PC-9 (cell line): Measurements from ENCODE around the gene GFPT1. TPM values are rescaled to one million over a fixed set of nuclear protein-coding genes. Genes with fewer than 3 reads are reported as not detected.
A peak's percentile ranks its signal among the peaks of the same experiment; 100 is the strongest.

ENCODE experiments used
- BruUV-seq: library from RNA; stranded (reverse); fragments of 400-500 nt; replicated peaks from 2 replicates; lab custom pipeline; 2021; lab: Mats Ljungman, UMichigan
- CTCF ChIA-PET: fragments of 300-600 bp; sonication (Branson Sonifier 250); formaldehyde crosslinking; loops from one replicate; lab custom pipeline; 2022; ENCODE audit warnings: antibody characterized with exemption; lab: Charles Lee
- POLR2A ChIA-PET: fragments of 300-600 bp; sonication (Branson Sonifier 250); formaldehyde crosslinking; loops from one replicate; lab custom pipeline; 2022; ENCODE audit warnings: antibody characterized with exemption; ENCODE audit not compliant: unreplicated experiment; lab: Charles Lee
- DNase-seq, 2 experiments: peaks; one replicate each; pipeline versions ENCODE4 v3.0.0 to v3.0.0-alpha.2; 2015 to 2022; ENCODE audit warnings: mixed read lengths in 1 of 2
- H2AFZ ChIP-seq: fragments of 200-600 bp; sonication (generic); 2 replicates; pipeline ENCODE4 v1.8.1; 2017; ENCODE audit warnings: antibody characterized with exemption
- H3F3A ChIP-seq: fragments of 200-600 bp; sonication (generic); 2 replicates; pipeline ENCODE4 v1.8.1; 2017; ENCODE audit warnings: antibody characterized with exemption, mild to moderate bottlenecking, low read depth; ENCODE audit not compliant: insufficient read depth
- H3K27ac ChIP-seq: fragments of 200-600 bp; sonication (generic); 2 replicates; pipeline ENCODE4 v1.6.1; 2016; ENCODE audit warnings: mixed run types
- H3K27me3 ChIP-seq: fragments of 200-600 bp; sonication (generic); 2 replicates; pipeline ENCODE4 v1.6.1; 2016; ENCODE audit warnings: low read depth, mixed run types; ENCODE audit not compliant: insufficient read depth
- H3K36me3 ChIP-seq: fragments of 200-600 bp; sonication (generic); 2 replicates; pipeline ENCODE4 v1.6.1; 2016; ENCODE audit warnings: low read depth, mixed run types
- H3K4me1 ChIP-seq: fragments of 200-600 bp; sonication (generic); replicated peaks from 2 replicates; pipeline ENCODE4 v1.6.1; 2016; ENCODE audit warnings: mixed run types; ENCODE audit not compliant: insufficient read depth
- H3K4me2 ChIP-seq: fragments of 200-600 bp; sonication (generic); 2 replicates; pipeline ENCODE4 v1.6.1; 2017; ENCODE audit warnings: mixed run types
- H3K4me3 ChIP-seq: fragments of 200-600 bp; sonication (generic); 2 replicates; pipeline ENCODE4 v1.6.1; 2016; ENCODE audit warnings: mixed run types
- H3K79me2 ChIP-seq: fragments of 200-600 bp; sonication (generic); 2 replicates; pipeline ENCODE4 v1.6.1; 2017; ENCODE audit warnings: low read depth, mixed run types
- H3K9me2 ChIP-seq: fragments of 200-600 bp; sonication (generic); 2 replicates; pipeline ENCODE4 v1.8.1; 2017; ENCODE audit warnings: mild to moderate bottlenecking; ENCODE audit not compliant: insufficient read depth
- H3K9me3 ChIP-seq: fragments of 200-600 bp; sonication (generic); 2 replicates; pipeline ENCODE4 v1.8.1; 2016; ENCODE audit warnings: low read depth; ENCODE audit not compliant: insufficient read depth
- H4K20me1 ChIP-seq: fragments of 200-600 bp; sonication (generic); 2 replicates; pipeline ENCODE4 v1.8.1; 2017; ENCODE audit not compliant: insufficient read depth
- EZH2 ChIP-seq: fragments of 200-600 bp; sonication (generic); IDR thresholded peaks from 2 replicates; pipeline ENCODE4 v1.8.0; 2017; ENCODE audit warnings: antibody characterized with exemption, low read depth
- intact Hi-C: fragments of 100-400 bp; cut with micrococcal nuclease; formaldehyde crosslinking; loops from one replicate; pipeline ENCODE4 v1.10.0; 2022; ENCODE audit not compliant: unreplicated experiment
- total RNA-seq: library from RNA; stranded (reverse); gene quantifications from 2 replicates; pipeline ENCODE4 v1.2.3, GENCODE V29; 2021
- TF ChIP-seq, protein P1 (sequence below): fragments of 200-600 bp; sonication (generic); conservative IDR thresholded peaks from 2 replicates; pipeline ENCODE4 v1.6.1; 2017; ENCODE audit warnings: mixed run types, antibody characterized with exemption, mild to moderate bottlenecking, moderate library complexity

The GFPT1 gene
- total RNA-seq, 1 experiment from 2014 or later: 58.3 TPM

- H3K9me2 ChIP-seq: no peaks in the 10 kb centered on the region
- BruUV-seq: no TSS peak
- H3K4me3 ChIP-seq: no peak overlapping the region
- no peaks in the 10 kb centered on the region for H3K9me3 ChIP-seq
- intact Hi-C loops: loop anchor here (5.0 kb wide), 2 partner anchors 253 to 323 kb away; partner anchors contain the start of gene AAK1
- no peak overlapping the region for H3K4me2 ChIP-seq
- H3F3A ChIP-seq: peaks cover 6% of the 10 kb centered on the region; the same call in 1 of the 2 replicates
- no peak overlapping the region for H2AFZ ChIP-seq
- no peak for TF ChIP-seq EZH2
- TF ChIP-seq, protein P1, sequence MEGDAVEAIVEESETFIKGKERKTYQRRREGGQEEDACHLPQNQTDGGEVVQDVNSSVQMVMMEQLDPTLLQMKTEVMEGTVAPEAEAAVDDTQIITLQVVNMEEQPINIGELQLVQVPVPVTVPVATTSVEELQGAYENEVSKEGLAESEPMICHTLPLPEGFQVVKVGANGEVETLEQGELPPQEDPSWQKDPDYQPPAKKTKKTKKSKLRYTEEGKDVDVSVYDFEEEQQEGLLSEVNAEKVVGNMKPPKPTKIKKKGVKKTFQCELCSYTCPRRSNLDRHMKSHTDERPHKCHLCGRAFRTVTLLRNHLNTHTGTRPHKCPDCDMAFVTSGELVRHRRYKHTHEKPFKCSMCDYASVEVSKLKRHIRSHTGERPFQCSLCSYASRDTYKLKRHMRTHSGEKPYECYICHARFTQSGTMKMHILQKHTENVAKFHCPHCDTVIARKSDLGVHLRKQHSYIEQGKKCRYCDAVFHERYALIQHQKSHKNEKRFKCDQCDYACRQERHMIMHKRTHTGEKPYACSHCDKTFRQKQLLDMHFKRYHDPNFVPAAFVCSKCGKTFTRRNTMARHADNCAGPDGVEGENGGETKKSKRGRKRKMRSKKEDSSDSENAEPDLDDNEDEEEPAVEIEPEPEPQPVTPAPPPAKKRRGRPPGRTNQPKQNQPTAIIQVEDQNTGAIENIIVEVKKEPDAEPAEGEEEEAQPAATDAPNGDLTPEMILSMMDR: no peak
- H3K36me3 ChIP-seq: no peaks in the 10 kb centered on the region
- ChIA-PET CTCF (no interaction called here), POLR2A (no interaction called here)
- H3K4me1 ChIP-seq: peaks cover 23% of the 10 kb centered on the region
- no peaks in the 10 kb centered on the region for H4K20me1 ChIP-seq
- no peak overlapping the region for H3K27ac ChIP-seq
- H3K27me3 ChIP-seq: no peaks in the 10 kb centered on the region
- DNase-seq: no peak
- H3K79me2 ChIP-seq: peaks cover 27% of the 10 kb centered on the region
These were observed 2.2 kb upstream of the GFPT1 start for GRCh38 chr2:69389271-69389670.

- Histone ChIP-seq H3K27ac (peak overlapping the region; percentile 76), H3K4me2 (peak overlapping the region; percentile 87), H3K4me1 (peaks cover 34% of the 10 kb centered on the region), H2AFZ (peak overlapping the region; percentile 85), H4K20me1 (peaks cover 2% of the 10 kb centered on the region; the same call in 1 of the 2 replicates), H3K36me3 (peaks cover 4% of the 10 kb centered on the region), H3F3A (peaks cover 6% of the 10 kb centered on the region; the same call in 1 of the 2 replicates), H3K9me2 (no peaks in the 10 kb centered on the region), H3K9me3 (no peaks in the 10 kb centered on the region), H3K4me3 (peak overlapping the region; percentile 90), H3K79me2 (peaks cover 40% of the 10 kb centered on the region), H3K27me3 (no peaks in the 10 kb centered on the region)
- POLR2A ChIA-PET: no interaction called here
- intact Hi-C loops: loop anchor here (5.0 kb wide), 2 partner anchors 254 to 324 kb away; partner anchors contain the start of gene AAK1
- TSS peak; percentile 82 for BruUV-seq
- DNase-seq: no peak
- no peak for TF ChIP-seq EZH2
- TF ChIP-seq, protein P1: no peak
- CTCF ChIA-PET: no interaction called here
These were observed 899 bp upstream of the GFPT1 start for GRCh38 chr2:69387770-69388481.

DNA sequence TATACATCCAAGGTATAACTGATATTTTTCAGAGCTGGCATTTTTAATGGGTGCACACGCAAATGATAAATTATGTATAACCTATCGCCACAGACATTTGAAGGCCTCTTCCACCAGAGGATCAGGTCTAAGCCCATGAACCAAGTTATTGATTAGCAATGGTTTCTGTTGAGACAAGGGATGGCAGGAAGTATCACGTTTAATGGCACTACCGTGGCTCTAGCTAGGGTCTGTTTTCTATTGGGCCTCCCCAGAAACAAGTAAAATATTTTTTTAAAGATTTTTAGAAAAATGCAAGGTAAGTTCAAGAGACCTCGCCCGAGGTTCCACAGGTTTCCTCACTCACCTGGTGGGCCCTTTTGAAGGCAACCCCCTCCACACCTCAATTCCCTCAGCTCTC lies 667 bp downstream of the GFPT1 start:
- Histone ChIP-seq H3K4me3 (peak overlapping the region; percentile 90), H3K9me3 (no peaks in the 10 kb centered on the region), H3K27ac (peak overlapping the region; percentile 76), H3K9me2 (no peaks in the 10 kb centered on the region), H3K79me2 (peaks cover 56% of the 10 kb centered on the region), H2AFZ (peak overlapping the region; percentile 86), H3F3A (peaks cover 6% of the 10 kb centered on the region), H3K27me3 (no peaks in the 10 kb centered on the region), H3K4me1 (peaks cover 49% of the 10 kb centered on the region), H3K36me3 (peaks cover 8% of the 10 kb centered on the region), H4K20me1 (peaks cover 18% of the 10 kb centered on the region; the same call in 1 of the 2 replicates), H3K4me2 (peak overlapping the region; percentile 99)
- CTCF ChIA-PET: interaction anchor here (0.6 kb wide), 1 partner anchor 14 kb away, joined by 10 read pairs; no protein-coding TSS in a partner anchor
- TF ChIP-seq EZH2: no peak
- TF ChIP-seq, protein P1: no peak
- no TSS peak for BruUV-seq
- intact Hi-C loops: loop anchor here (5.0 kb wide), 2 partner anchors 256 to 326 kb away; partner anchors contain the start of gene AAK1
- no peak for DNase-seq
- POLR2A ChIA-PET: interaction anchor here (0.5 kb wide), 1 partner anchor 51 kb away, joined by 7 read pairs; the partner anchor contains the start of gene NFU1
